Measurements from ENCODE around the gene CELA2A.
"Not testable (repeated sequence)": the region's sequence is repeated elsewhere in the genome, so short reads cannot be mapped to it uniquely, and the experiment has no call there.

CELA2A gene

DNA sequence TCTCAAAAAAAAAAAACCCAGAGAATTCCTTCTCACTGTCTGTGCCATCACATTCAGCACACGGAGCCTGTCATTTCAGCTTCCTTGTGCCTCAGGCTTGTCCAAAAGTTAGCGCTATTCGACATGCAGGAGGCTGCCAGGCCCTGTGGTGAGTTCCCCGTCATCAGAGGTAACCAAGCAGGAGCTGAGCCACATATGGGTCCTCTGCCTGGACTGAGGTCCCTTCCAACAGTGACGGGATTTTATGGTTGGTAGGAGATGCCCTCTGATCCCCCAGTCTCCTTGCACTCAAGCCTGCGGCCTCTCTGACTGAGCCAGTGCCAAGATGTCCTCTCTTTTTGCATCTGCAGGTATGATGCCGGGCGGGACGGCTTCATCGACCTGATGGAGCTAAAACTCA, 31.0 kb upstream of the CELA2A start:
- no peak for DNase-seq (ENCODE audit: low read depth)

- DNase-seq (ENCODE audit: low read depth) = no peak
Observed at GRCh38 chr1:15425958-15426357, 30.6 kb upstream of the CELA2A start.

DNA sequence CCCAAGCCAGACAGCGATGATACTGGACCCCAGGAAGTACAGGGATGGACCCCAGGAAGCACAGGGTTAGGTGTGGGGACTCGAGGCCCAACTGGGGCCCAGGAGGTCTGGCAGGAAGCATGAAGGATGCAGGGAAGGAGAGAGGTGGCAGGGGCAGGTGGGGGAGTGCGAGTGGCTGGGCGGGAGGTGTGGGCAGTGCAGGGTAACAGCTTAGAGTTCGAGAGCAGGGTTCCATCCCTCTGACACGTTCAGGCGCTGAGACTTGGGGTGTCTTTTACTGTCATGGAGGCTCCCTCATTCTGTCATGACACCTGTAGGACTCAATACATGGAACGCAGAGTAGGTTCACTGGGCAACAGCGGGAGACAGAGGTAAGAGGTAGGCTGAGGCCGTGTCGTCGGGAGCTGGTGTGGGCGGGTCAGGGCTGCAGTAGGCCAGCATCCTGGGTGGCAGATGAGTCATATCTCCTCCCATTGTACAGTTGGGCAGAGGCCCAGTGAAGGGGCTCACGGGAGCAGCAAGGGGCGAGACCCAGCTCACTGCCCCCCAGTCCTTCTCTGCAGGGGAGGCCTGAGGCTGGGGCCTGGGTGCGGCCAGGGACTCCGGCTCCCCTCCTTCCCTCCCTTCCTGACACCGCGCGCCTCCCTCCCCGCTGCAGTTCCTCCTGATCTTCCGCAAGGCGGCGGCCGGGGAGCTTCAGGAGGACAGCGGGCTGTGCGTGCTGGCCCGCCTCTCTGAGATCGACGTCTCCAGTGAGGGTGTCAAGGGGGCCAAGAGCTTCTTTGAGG, 29.8 kb upstream of the CELA2A start:
- no peak for DNase-seq (ENCODE audit: low read depth)

DNA sequence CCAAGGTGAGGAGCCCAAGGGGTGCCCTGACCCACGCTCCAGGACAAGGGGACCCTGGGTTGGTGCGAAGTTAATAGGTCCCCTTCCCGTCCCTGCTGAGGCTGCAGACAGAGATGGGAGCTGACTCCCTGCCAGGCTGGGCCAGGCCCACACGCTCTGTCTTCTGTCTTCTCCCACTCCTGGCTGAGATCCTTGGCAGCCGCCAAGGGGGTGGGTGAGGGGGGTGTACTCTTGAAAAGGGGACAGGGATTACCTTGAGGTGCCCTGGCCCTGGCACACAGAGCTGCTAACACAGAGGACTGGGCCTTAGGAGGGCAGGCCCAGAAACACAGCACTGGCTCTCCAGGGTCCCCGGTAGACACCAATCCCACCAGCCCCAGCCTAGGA, 29.3 kb upstream of the CELA2A start:
- DNase-seq (ENCODE audit: low read depth) = no peak

GRCh38 chr1:15428252-15428651, 28.3 kb upstream of the CELA2A start:
- not testable (repeated sequence) for DNase-seq (ENCODE audit: low read depth)

- no peak for DNase-seq (ENCODE audit: low read depth)
Observed at GRCh38 chr1:15428815-15429435, 27.6 kb upstream of the CELA2A start.

DNA sequence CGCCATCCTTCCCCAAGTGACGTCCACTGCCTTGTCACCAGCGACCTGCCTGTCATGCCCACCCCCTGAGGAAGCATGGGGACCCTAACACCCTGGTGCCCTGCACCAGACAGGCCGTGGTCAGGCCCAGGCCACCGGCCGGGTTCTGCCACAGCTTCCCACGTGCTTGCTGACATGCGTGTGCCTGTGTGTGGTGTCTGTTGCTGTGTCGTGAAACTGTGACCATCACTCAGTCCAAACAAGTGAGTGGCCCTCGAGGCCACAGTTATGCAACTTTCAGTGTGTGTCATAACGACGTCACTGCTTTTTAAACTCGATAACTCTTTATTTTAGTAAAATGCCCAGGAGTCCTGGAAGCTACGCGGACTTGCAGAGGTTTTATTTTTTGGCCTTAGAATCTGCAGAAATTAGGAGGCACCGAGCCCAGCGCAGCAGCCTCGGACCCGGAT, 26.8 kb upstream of the CELA2A start:
- no peak for DNase-seq (ENCODE audit: low read depth)

GRCh38 chr1:15430787-15431570, 25.6 kb upstream of the CELA2A start:
- peak; percentile 61 for DNase-seq (ENCODE audit: low read depth)

GRCh38 chr1:15431571-15431948, 25.0 kb upstream of the CELA2A start:
- DNase-seq (ENCODE audit: low read depth) = no peak

- DNase-seq (ENCODE audit: low read depth) = no peak
Observed at GRCh38 chr1:15432324-15432723, 24.2 kb upstream of the CELA2A start.

DNA sequence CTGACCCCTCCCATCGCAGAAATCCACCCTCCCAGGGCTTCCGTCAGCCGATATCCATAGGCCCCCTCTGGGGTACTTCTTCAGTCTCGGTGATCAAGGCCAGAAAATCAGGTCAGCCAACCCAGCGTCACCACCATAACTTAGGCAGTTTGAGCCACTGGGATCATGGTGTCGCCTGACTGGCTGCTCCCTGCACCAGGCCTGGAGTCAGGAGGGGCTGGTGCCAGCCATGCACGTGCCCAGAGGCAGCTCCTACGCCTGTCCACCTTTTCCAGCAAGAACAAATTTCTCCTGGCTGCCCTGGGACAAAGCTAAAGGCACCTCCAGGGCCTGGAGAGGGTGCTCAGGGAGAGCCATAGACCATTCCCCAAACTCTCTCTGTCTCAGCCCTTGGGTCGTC, 23.1 kb upstream of the CELA2A start:
- DNase-seq (ENCODE audit: low read depth) = no peak

GRCh38 chr1:15434739-15435138, 21.8 kb upstream of the CELA2A start:
- DNase-seq (ENCODE audit: low read depth) = not testable (repeated sequence)

DNA sequence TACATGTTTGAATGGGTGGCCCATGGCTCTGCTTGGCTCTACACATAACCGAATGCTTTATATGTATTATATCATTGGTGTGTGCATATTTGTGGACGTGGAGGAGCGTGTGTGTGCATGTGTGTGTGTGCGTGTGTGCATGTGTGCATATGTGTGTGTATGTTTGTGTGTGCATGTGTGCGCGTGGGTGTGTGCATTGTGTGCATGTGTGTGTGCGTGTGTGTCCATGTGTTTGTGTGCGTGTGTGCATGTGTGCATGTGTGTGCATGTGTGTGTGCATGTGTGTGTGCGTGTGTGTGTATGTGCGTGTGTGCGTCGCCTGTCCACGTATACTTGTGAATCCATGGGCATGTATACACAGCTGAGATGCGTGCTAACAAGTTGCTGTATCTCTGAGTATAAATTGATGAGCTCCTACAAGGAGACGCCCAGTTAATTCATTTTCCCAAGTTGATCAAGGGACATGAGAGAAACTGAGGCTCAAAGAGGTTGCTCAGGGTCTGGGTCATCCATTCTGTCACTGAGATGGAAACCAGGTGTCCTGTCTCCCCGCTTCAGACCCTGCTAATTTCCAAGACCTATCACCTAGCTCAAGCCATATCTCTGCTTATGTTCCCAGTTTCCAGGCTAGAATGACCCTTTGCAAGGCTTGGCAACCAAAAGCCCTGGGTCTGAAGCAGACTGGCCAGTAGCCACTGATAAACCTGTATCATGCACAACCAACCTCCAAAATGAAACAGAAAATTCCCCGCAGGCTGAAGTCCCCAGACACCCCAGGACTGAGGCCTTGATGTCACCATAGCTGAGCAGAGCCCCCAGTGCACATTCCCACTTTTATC, 21.1 kb upstream of the CELA2A start:
- no peak for DNase-seq (ENCODE audit: low read depth)

- DNase-seq (ENCODE audit: low read depth) = no peak
Observed at GRCh38 chr1:15436881-15437442, 19.6 kb upstream of the CELA2A start.

DNA sequence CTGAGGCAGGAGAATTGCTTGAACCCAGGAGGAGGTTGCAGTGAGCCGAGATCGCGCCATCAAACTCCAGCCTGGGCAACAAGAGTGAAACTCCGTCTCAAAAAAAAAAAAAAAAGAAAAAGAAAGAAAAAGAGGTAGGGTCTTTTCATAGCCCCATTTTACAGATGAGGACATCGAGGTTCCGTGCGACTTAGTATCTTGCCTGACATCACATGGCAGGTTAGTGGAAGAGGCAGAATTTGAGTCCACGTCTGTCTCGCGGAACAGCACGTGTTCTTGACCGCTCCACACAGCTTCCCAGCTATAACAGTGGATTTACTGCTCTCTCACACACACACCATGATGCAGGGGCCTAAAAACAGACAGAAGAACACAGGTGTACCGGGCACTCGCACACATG, 17.2 kb upstream of the CELA2A start:
- DNase-seq (ENCODE audit: low read depth) = no peak

DNA sequence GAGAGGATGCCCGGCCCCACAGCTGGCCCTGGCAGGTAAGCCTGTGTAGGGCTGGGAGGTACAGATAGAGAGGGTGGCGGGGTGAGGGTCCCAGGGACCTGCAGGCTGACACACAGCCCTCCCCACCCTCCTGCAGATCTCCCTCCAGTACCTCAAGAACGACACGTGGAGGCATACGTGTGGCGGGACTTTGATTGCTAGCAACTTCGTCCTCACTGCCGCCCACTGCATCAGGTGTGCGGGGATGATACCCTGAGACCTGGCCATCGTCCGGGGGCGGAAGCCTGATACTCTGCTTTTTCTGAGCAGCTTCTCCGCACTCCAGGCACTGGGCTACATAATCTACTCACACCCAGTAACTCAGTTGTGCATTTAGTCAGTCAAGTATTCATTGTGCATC, 16.2 kb upstream of the CELA2A start:
- DNase-seq (ENCODE audit: low read depth) = no peak

DNA sequence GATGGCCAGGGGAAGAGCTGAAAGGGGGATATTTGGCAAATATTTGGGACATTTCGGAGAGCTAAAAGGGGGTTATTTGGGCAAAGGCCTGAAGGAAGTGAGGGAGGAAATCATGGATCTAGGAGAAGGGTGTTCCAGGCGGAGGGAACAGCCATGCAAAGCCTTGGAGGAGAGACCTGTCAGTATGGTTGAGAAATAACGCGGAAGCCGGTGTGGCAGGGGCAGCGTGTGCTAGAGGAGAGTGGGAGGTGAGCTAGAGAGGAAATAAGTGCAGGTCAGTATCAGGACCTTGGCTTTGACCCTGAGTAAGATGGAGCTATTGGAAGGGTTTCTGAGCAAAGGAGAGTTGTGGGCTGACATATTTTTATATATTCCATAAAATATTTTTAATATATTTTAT, 15.3 kb upstream of the CELA2A start:
- no peak for DNase-seq (ENCODE audit: low read depth)

DNA sequence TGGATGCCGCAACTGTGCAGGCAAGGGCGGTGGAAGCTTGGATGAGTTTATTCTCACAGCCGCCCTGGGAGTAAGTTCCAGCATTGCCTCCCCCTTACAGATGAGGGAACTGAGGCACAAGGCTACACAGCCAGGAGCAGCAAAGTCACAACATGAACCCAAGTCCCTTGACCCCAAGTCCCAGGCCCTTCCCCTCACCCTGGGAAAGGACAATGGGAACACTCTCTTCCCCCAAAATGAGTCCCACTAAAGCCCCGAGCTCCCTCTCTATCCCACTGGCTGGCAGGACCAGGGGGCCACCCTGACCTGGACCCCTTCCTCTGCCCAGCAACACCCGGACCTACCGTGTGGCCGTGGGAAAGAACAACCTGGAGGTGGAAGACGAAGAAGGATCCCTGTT, 14.4 kb upstream of the CELA2A start:
- no peak for DNase-seq (ENCODE audit: low read depth)

DNA sequence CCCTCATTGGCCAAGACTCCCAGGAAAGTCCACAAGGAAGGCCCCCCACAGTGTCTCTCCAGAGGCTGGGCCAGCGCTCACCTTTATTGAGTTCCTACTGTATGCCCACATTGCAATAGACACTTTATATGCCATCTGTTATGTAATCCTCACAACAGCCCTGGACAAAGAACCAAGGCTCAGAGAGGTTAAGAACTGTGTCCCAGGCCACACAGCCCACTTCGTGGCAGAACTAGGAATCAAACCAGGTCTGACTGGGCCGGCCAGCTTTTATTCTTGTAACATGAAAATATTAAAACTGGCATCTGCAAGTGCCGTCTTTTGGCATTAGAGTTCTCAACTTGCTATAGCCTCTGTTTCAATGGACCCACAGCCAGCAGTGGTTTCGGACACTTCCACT, 13.8 kb upstream of the CELA2A start:
- no peak for DNase-seq (ENCODE audit: low read depth)

- no peak for DNase-seq (ENCODE audit: low read depth)
Observed at GRCh38 chr1:15443281-15443680, 13.3 kb upstream of the CELA2A start.

DNA sequence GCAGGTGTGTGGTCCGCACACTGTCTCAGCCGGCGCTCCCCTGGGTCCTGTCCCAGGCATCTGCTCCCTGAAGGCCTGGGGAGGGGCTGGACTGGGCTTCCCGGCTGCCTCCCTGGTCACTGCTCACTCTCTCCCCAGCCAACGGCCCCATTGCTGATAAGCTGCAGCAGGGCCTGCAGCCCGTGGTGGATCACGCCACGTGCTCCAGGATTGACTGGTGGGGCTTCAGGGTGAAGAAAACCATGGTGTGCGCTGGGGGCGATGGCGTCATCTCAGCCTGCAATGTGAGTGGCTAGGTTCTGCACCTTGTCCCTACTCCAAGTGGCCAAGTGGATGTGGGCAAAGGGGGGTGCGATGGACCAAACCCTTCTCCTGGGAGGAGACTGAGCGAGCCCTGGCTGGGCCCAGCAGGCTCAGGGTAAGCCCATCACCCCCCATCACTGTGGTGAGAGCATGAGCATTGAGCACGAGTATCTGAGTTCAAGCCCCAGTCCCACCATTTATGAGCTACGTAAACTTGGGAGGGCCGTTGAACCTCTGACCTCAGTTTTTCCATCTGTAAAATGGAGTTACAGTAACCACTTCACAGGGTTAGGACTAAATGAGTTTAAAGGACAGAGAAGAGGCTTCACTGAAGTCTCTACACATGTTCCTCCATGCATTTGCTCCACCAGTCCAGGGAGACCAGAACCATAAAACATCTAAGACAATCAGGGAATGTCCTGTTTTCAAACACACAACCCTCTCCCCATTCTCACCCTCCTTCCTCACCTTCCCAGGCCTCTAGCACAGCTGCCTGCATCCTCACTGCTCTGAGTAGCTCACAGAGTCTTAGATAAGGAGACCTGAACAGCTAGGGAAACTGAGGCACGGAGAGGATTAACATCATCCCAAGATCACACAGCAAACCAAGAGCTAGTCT, 11.8 kb upstream of the CELA2A start:
- no peak for DNase-seq (ENCODE audit: low read depth)
